Stimulated activated CD4-positive, alpha-beta T cell treated with anti-CD3 and anti-CD28 coated beads, Interleukin-2, amount 100 ng/mL, for 4 hours (primary cell): ENCODE results near the gene TNFRSF1B.

Source experiments
- DNase-seq: peaks from one replicate; pipeline ENCODE4 v3.0.0-alpha.2; 2020; ENCODE audit warnings: low read depth

The TNFRSF1B gene

GRCh38 chr1:12142141-12142823, 24.5 kb upstream of the TNFRSF1B start:
- no peak for DNase-seq

GRCh38 chr1:12142891-12143630, 23.7 kb upstream of the TNFRSF1B start:
- no peak for DNase-seq

DNA sequence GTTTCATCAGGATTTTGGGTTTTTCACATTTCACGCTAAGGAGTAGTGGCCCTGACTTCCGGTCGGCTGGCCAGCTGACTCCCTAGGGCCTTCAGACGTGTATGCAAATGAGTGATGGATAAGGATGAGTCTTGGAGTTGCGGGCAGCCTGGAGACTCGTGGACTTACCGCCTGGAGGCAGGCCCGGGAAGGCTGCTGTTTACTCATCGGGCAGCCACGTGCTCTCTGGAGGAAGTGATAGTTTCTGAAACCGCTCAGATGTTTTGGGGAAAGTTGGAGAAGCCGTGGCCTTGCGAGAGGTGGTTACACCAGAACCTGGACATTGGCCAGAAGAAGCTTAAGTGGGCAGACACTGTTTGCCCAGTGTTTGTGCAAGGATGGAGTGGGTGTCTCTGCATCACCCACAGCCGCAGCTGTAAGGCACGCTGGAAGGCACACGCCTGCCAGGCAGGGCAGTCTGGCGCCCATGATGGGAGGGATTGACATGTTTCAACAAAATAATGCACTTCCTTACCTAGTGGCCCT, 23.1 kb upstream of the TNFRSF1B start:
- no peak for DNase-seq

GRCh38 chr1:12144236-12144635, 22.6 kb upstream of the TNFRSF1B start:
- no peak for DNase-seq

GRCh38 chr1:12144969-12145368, 21.8 kb upstream of the TNFRSF1B start:
- no peak for DNase-seq

GRCh38 chr1:12145616-12146342, 21.0 kb upstream of the TNFRSF1B start:
- no peak for DNase-seq

DNA sequence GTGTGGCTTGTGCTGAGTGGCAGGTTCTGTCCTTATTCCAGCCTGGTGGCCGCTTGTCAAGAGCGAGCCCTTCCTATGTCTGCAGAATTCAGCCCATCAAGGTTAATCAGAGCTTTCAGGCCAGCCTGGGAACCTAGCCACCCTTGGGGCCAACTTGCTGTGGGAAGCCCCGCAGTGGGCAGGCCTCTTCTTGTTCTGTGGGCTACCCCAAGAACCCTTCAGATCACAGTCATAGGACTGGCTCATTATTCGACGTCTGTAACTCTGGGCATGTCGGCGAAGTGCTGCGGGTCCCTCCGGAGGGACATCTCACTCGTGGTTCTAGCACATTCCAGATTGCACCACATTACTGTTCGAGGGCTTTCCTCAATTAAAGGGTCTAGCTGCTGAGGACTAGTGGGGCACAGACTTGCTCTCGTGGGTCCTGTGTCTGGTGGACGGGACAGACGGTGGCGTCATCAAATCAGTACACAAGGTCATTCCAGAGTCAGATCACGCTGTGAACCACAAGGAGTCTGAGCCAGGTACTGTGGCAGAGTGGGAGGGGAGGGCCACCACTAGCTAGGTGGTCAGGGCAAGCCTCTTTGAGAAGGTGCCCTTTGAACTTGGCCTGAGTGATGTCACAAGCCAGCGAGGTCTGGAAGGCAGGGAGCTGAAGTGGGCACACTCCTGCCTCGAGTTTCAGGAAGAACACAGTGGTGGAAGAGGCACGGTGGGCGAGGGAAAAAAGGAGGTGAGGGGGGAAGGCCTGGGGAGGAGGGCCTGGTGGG, 20.3 kb upstream of the TNFRSF1B start:
- no peak for DNase-seq

GRCh38 chr1:12147201-12147701, 19.5 kb upstream of the TNFRSF1B start:
- DNase-seq: no peak

GRCh38 chr1:12148160-12148957, 18.4 kb upstream of the TNFRSF1B start:
- DNase-seq: no peak

DNA sequence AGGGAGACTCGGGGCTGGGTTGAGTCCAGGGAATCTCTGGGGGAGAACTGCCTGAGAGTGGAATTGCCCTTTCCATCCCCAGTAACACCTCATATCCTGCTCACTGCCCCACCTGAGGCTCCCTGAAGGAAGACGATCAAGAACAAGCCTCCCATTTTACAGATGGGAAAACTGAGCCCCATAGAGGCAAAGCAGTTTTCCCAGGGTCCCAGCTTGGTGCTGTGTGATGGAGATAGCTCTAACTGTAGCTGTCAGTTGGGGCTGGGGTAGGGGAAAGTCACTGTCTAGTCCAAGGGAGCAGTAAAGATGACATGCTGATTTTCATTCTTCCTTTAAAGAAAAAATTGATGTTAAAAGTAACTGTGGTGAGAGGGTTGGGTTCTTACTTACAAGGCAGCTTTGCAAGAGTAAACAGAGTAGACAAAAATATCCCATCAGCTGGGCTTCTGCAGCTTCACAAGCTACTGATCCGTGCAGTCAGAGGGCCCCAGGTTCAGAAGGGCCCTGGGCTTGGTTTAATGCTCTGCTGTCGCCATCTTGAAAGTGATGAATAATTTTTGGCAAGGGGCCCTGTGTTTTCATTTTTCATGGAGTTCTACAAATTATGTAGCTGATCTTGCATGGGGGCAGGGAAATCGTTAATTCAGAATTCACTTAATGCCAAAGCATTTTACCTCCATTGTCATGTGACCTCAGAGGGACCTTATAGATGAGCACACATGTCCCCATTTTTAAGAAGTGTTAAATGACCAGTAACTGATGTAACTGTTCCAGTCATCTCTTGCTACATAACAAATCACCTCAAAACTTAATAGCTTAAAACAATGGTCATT, 17.6 kb upstream of the TNFRSF1B start:
- no peak for DNase-seq

DNA sequence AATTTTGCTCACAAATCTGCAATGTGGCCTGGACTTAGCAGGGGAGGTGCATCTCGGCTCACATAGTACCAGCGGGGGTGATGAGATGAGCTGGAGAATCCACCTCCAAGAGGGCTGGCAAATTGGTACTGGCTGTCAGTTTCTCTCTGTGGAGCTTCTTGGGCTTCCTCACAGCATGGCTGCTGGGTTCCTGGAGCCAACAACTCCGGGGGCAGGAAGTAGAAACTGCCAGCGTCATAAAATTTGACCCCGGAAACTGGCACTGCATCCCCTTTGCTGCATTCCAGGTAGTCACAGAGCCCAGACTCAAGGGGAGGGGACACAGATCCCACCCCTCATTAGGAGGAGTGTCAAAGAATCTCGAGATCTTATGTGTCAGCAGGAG, 17.0 kb upstream of the TNFRSF1B start:
- no peak for DNase-seq

- DNase-seq: no peak
Observed at GRCh38 chr1:12150456-12151200, 16.2 kb upstream of the TNFRSF1B start.

DNA sequence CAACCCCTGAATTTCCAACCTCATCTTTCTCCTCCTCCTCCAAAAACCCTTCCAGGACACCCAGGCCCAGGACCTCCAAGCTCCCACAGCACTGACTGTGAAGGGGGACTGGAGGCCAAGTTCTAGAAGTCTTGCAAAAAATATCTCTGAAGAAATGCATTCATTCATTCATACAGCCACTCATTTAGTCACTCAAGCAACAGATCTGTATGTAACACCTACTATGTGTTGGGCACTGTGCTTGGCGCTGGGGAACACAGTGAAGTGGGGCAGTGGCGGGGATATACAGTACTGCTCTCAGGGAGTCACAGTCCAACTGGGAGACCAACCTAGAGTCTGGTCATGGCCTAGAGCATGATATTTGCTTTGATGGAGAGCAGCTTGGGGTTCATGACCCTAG, 15.3 kb upstream of the TNFRSF1B start:
- DNase-seq: no peak

- DNase-seq: no peak
Observed at GRCh38 chr1:12152113-12152891, 14.5 kb upstream of the TNFRSF1B start.

DNA sequence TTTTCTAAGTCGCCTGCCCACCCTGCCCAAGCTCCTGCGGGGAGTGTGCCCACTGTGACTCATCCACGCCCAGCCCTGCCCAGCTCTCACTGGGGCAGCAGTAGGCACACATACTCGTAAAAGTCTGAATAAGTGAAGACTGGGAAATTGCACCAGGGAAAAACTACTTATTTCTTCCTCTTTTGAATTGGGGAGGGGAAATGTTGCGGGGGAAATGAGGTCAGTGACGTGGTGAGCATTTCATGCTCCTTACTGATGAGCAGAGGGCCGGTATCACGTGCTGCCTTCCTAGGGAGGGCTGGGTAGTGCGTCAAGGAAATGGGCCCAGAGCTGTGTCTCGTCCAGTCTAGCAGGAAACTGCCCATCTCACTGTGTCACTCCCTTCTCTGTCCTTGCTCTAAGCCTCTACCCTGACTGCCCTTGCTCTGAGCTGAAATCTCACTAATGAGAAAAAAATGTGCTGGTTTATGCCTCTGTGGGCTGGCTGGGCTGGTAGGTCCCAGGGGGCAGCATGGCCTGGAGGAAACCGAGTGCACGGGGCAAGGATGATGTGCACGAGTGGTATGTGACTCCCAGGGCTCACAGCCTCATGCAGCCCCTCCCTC, 13.5 kb upstream of the TNFRSF1B start:
- DNase-seq: no peak

DNA sequence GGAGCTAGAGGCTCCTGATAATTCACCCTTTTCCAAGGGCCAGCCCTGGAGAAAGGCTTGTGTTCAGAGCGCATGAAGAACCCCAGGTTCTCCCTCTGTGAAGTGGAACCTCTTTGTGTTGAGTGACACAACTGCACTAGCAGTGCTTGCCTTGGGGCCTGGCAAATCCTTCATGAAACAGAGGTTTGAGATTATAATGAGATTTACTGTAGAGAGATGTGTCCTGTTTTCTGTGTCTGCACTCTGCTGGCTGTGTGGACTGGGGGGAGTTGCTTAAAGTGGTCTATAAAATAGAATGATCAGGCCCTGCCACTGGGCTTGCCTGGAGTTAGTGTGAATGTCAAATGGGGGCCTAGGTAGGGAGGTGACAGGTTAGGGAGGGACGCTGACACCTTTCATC, 11.5 kb upstream of the TNFRSF1B start:
- no peak for DNase-seq

DNA sequence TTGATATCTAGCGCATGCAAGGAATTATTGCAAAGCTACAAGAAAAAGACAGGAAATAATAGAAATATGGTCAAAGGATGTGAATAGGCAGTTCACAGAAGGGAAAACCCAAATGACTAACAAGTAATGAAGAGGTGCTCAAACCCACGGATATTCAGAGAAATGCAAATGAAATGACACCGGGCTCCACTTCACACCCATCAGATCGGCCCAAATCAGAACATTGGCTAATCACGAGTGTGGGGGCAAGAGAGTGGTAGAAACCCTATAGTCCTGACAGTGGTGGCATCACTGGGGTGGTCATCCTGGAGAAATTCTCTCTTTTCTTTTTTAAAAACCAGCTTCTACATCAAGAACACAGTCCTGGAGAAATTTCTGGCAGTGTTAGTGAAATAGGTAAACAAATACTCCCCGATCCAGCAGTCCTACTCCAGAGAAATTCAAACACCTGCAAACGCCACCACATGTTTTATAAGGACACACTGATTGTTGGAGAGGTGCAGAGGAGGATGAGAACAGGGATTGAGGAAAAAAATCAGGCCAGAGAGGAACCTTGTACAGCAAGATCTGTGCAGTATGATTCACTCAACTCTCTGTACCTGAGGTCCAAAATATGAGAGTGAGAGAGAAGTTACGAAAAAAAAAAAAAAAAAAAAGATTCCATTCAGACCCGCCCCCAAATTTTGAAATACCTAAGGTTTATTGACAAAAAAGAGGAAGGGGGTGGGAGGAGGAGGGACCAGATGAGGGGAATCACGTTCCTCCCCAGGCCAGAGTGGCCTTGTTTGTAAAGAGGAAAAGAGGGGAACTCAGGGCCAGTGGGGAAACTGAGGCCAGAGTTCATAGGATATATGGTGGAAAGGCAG, 9.2 kb upstream of the TNFRSF1B start:
- no peak for DNase-seq
